Measurements from ENCODE around the gene ANK3. TPM values are rescaled to one million over a fixed set of nuclear protein-coding genes. Genes with fewer than 3 reads are reported as not detected.
A peak's percentile ranks its signal among the peaks of the same experiment; 100 is the strongest.

Gene ANK3
- total RNA-seq, 1 donor, result 248 TPM

- no peak for DNase-seq (ENCODE audit: low read depth)
- no peak for TF ChIP-seq CTCF (IDR thresholded peaks at IDR 0.05; ENCODE audit: insufficient read depth, low read length)
- H3K4me3 ChIP-seq (ENCODE audit: low read depth, low read length), result no peak overlapping the region
Observed at GRCh38 chr10:60098677-60099601, 290.7 kb downstream of the ANK3 start.

- no peak overlapping the region for H3K4me3 ChIP-seq (ENCODE audit: low read depth, low read length)
- DNase-seq (ENCODE audit: low read depth), result no peak
- no peak for TF ChIP-seq CTCF (IDR thresholded peaks at IDR 0.05; ENCODE audit: insufficient read depth, low read length)
Observed at GRCh38 chr10:60096761-60097513, 292.7 kb downstream of the ANK3 start.

- DNase-seq (ENCODE audit: low read depth), result no peak
- TF ChIP-seq CTCF (IDR thresholded peaks at IDR 0.05; ENCODE audit: insufficient read depth, low read length), result no peak
- no peak overlapping the region for H3K4me3 ChIP-seq (ENCODE audit: low read depth, low read length)
Observed at GRCh38 chr10:60093317-60093716, 296.4 kb downstream of the ANK3 start.

GRCh38 chr10:60086862-60087261 is 302.8 kb downstream of the ANK3 start:
- H3K4me3 ChIP-seq (ENCODE audit: low read depth, low read length), result no peak overlapping the region
- no peak for DNase-seq (ENCODE audit: low read depth)
- TF ChIP-seq CTCF (IDR thresholded peaks at IDR 0.05; ENCODE audit: insufficient read depth, low read length), result no peak

- no peak overlapping the region for H3K4me3 ChIP-seq (ENCODE audit: low read depth, low read length)
- DNase-seq (ENCODE audit: low read depth), result no peak
- no peak for TF ChIP-seq CTCF (IDR thresholded peaks at IDR 0.05; ENCODE audit: insufficient read depth, low read length)
Observed at GRCh38 chr10:60086421-60086820, 303.3 kb downstream of the ANK3 start.

- DNase-seq (ENCODE audit: low read depth), result peak; percentile 9
- peak overlapping the region; percentile 18 for H3K4me3 ChIP-seq (ENCODE audit: low read depth, low read length)
- no peak for TF ChIP-seq CTCF (IDR thresholded peaks at IDR 0.05; ENCODE audit: insufficient read depth, low read length)
Observed at GRCh38 chr10:60082744-60083344, 306.8 kb downstream of the ANK3 start.
